AG10803 (cell line): Measurements from ENCODE around the gene C4orf17.

Experiments used
- DNase-seq: peaks from one replicate; pipeline ENCODE4 v3.0.0; 2010; ENCODE audit warnings: low read depth
- H3K4me3 ChIP-seq: 2 replicates; pipeline ENCODE4 v1.5.1; 2011; ENCODE audit warnings: mild to moderate bottlenecking, low read length, control low read depth
- CTCF ChIP-seq: conservative IDR thresholded peaks from 2 replicates; pipeline ENCODE4 v1.5.1; 2011; ENCODE audit warnings: mild to moderate bottlenecking, low read length, control low read depth, inconsistent platforms

The C4orf17 gene

DNA sequence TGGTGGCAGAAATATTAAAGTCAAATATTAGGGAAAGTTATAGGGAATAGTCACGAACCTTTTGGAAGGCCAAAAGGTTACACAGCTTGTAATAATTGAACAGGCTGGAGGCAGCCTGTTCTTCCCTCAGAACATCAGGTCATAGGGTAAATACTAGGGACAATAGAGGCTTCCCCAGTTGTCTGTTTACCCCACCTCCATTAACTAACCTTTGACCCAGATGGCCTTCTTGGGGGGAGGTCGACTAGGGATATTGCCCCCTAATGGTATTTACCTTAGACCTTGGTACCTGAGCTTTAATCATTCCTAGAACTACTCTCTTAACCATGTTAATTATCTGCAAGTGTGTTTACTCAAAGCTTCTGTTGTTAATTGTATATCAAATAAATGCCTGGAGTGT is 26.0 kb downstream of the C4orf17 start:
- no peak for TF ChIP-seq CTCF
- DNase-seq, result no peak

GRCh38 chr4:99537674-99538073 is 26.9 kb downstream of the C4orf17 start:
- DNase-seq, result no peak
- no peak overlapping the region for H3K4me3 ChIP-seq
- no peak for TF ChIP-seq CTCF

More for the DNA sequence above, 26.0 kb downstream of the C4orf17 start:
- no peak overlapping the region for H3K4me3 ChIP-seq

GRCh38 chr4:99540277-99540939 is 29.6 kb downstream of the C4orf17 start:
- TF ChIP-seq CTCF, result no peak
- H3K4me3 ChIP-seq, result no peak overlapping the region
- no peak for DNase-seq

DNA sequence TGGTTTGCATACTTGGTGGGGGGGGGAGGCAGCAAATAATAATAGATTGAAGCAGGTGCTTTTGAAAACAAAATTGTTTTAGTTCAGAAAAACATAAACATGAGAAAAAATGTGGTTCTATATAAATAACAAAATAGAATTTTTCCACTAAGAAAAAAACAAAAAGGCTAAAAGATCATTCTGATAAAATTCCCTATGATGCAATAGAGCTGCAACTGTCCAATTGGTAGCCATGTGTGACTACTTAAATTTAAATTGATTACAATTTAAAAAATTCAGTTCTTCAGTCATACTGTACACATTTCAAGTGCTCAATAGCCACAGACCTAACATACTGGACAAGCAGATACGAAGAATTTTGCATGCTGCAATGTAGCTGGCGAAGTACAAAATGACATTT is 42.1 kb downstream of the C4orf17 start:
- no peak overlapping the region for H3K4me3 ChIP-seq
- no peak for DNase-seq
- no peak for TF ChIP-seq CTCF

- peak; percentile 21 for TF ChIP-seq CTCF
- DNase-seq, result peak; percentile 98
- peak within 1 kb of the TSS; percentile 80 for H3K4me3 ChIP-seq
Observed at GRCh38 chr4:99563310-99564186, 52.7 kb downstream of the C4orf17 start, which contains the start of gene TRMT10A. TRMT10A (minus strand) TSS chr4:99564039; CDS start chr4:99559338, 4,701 bp downstream.

DNA sequence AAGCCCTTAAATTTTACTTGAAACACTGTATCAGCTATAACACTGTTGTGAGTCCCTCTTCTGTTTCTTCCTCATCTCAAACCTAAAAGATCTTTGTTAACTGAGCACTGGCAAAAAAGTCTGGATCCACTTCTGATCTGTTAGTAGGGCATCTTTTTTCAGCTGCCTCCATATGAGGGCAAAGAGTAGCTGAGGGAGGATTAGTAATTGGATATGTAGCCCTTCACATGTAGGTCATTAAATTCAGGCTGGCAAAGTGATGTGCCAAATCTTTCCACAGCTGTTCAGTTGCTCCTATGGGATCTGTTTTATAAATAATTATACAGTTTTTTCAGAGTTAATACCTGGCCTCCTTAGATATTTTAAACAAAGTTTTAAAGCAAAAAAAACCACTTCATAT is 54.1 kb downstream of the C4orf17 start:
- DNase-seq, result no peak
- no peak overlapping the region for H3K4me3 ChIP-seq
- TF ChIP-seq CTCF, result no peak
